OCI-LY7 (cell line): ENCODE data around the gene INHA. TPM values are rescaled to one million over a fixed set of nuclear protein-coding genes. Genes with fewer than 3 reads are reported as not detected.

Experiments
- BruUV-seq: library from RNA; stranded (reverse); fragments of 400-500 nt; replicated peaks from 2 replicates; lab custom pipeline; 2021; lab: Mats Ljungman, UMichigan
- CTCF ChIA-PET: fragments of 300-600 bp; sonication (Branson Sonifier 250); formaldehyde crosslinking; loops from one replicate; lab custom pipeline; 2022; ENCODE audit warnings: antibody characterized with exemption; ENCODE audit not compliant: unreplicated experiment; lab: Charles Lee
- POLR2A ChIA-PET: fragments of 300-600 bp; sonication (Branson Sonifier 250); formaldehyde crosslinking; loops from one replicate; lab custom pipeline; 2022; ENCODE audit warnings: antibody characterized with exemption; lab: Charles Lee
- DNase-seq: peaks from one replicate; pipeline ENCODE4 v3.0.0-alpha.2; 2015; ENCODE audit warnings: low spot score
- H2AFZ ChIP-seq: fragments of 200-600 bp; sonication (generic), shearing (Covaris generic); 2 replicates; pipeline ENCODE4 v1.6.1; 2014; ENCODE audit warnings: mild to moderate bottlenecking, antibody characterized with exemption, low read length, moderate library complexity
- H3K27ac ChIP-seq: fragments of 200-600 bp; sonication (generic); 2 replicates; pipeline ENCODE4 v1.5.1; 2014; ENCODE audit warnings: mixed run types, low read depth, mild to moderate bottlenecking, moderate library complexity, low read length, inconsistent platforms; ENCODE audit not compliant: poor library complexity, severe bottlenecking
- H3K36me3 ChIP-seq: fragments of 200-600 bp; sonication (generic); 2 replicates; pipeline ENCODE4 v1.6.1; 2014; ENCODE audit warnings: mild to moderate bottlenecking, antibody characterized with exemption, low read length, moderate library complexity, mixed read lengths; ENCODE audit not compliant: insufficient read depth
- H3K4me1 ChIP-seq: fragments of 200-600 bp; sonication (generic); 2 replicates; pipeline ENCODE4 v1.5.1; 2014; ENCODE audit warnings: mild to moderate bottlenecking, low read length; ENCODE audit not compliant: insufficient read depth, poor library complexity, severe bottlenecking
- H3K4me2 ChIP-seq: fragments of 200-600 bp; sonication (generic); 2 replicates; pipeline ENCODE4 v1.6.1; 2014; ENCODE audit warnings: mild to moderate bottlenecking, low read length
- H3K4me3 ChIP-seq: fragments of 200-600 bp; sonication (generic); 2 replicates; pipeline ENCODE4 v1.5.1; 2014; ENCODE audit warnings: mild to moderate bottlenecking, low read depth, low read length; ENCODE audit not compliant: poor library complexity, severe bottlenecking
- H3K79me2 ChIP-seq: fragments of 200-600 bp; sonication (generic); 2 replicates; pipeline ENCODE4 v1.6.1; 2016; ENCODE audit warnings: low read depth, mild to moderate bottlenecking, low read length, moderate library complexity, mixed read lengths; ENCODE audit not compliant: insufficient read depth
- H3K9me2 ChIP-seq: fragments of 200-600 bp; sonication (generic); 2 replicates; pipeline ENCODE4 v1.6.1; 2016; ENCODE audit warnings: mild to moderate bottlenecking, low read length, mixed read lengths; ENCODE audit not compliant: insufficient read depth
- H3K9me3 ChIP-seq: fragments of 200-600 bp; sonication (generic); 2 replicates; pipeline ENCODE4 v1.6.1; 2014; ENCODE audit warnings: mild to moderate bottlenecking, mixed run types, low read length, mixed read lengths
- H4K20me1 ChIP-seq: fragments of 200-600 bp; sonication (generic); 2 replicates; pipeline ENCODE4 v1.6.1; 2014; ENCODE audit warnings: mild to moderate bottlenecking, antibody characterized with exemption, low read length, moderate library complexity, mixed read lengths; ENCODE audit not compliant: insufficient read depth
- EZH2phosphoT487 ChIP-seq: fragments of 200-600 bp; sonication (generic); IDR thresholded peaks from 2 replicates; pipeline ENCODE4 v1.6.1; 2018; ENCODE audit warnings: low read depth, borderline replicate concordance, mild to moderate bottlenecking, mixed run types, antibody characterized with exemption, low read length, moderate library complexity, mixed read lengths
- intact Hi-C: fragments of 100-400 bp; cut with micrococcal nuclease; formaldehyde crosslinking; loops from one replicate; pipeline ENCODE4 v1.10.0; 2022; ENCODE audit not compliant: unreplicated experiment
- total RNA-seq, 2 experiments: library from RNA; depleted of rRNA in 1 of 2; stranded (reverse); fragments of >200 nt in 1 of 2; shearing (Covaris generic) in 1 of 2; gene quantifications; 2 replicates each; pipeline ENCODE4 v1.2.3, GENCODE V29; 2014 to 2022
- TF ChIP-seq, protein P1 (sequence below): fragments of 200-600 bp; sonication (generic); conservative IDR thresholded peaks from 2 replicates; pipeline ENCODE4 v1.5.1; 2014; ENCODE audit warnings: mild to moderate bottlenecking, antibody characterized with exemption, low read length, moderate library complexity, mixed read lengths

Gene INHA
- total RNA-seq, 2 experiments from 2014 or later = not detected

DNA sequence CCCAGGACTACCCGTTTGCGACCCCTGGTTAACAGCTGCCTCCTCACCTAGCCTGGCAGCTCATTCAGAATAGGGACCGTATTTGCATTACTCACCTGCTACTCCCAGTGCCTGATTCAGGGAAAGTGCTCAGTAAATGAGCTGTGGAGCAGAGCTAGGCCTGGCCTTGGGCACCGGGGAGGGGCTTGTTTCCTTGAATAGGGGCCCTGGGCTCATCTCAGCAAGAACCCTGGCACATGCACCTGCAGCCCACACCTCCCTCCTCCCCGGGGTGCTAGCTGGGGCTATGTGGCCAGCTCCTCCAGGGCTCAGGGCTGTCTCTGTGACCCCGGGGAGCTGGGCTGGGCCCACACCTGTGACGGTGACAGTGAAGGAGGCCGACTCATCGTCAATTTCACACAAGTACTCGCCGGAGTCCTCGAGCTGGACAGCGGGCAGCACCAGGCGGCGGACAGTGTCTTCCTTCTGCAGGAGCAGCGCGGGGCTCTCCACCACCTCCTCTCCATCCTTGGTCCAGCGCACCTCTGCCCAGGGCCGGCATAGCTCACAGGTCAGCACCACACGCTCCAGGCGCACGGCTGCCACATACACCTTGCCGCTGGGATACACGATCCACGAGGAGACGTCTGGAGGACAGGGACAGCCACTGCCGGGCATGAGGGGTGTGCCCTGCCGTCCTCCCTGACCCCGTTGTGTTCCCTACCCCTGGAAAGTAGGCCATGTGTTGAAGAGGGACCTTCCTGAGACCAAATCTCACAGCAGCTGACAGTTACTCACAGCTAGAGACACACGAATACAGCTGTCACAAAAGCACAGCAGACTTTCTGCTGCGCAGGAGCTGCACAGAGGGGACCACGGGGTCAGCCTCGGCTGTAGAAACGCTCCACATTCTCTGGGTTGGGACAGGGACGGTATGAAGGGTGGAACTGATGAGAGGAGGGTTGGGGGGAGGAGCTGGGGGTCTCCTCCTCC lies 9.8 kb upstream of the INHA start:
- Histone ChIP-seq H2AFZ (no peak overlapping the region), H3K27ac (no peak overlapping the region), H4K20me1 (no peaks in the 10 kb centered on the region), H3K4me2 (no peak overlapping the region), H3K9me2 (no peaks in the 10 kb centered on the region), H3K36me3 (no peaks in the 10 kb centered on the region), H3K4me1 (no peaks in the 10 kb centered on the region), H3K4me3 (no peak overlapping the region), H3K79me2 (no peaks in the 10 kb centered on the region), H3K9me3 (no peaks in the 10 kb centered on the region)
- ChIA-PET CTCF (interaction anchor here (0.6 kb wide), 1 partner anchor 21 kb away, joined by 3 read pairs; no protein-coding TSS in a partner anchor), POLR2A (no interaction called here)
- no peak for DNase-seq
- TF ChIP-seq, protein P1, sequence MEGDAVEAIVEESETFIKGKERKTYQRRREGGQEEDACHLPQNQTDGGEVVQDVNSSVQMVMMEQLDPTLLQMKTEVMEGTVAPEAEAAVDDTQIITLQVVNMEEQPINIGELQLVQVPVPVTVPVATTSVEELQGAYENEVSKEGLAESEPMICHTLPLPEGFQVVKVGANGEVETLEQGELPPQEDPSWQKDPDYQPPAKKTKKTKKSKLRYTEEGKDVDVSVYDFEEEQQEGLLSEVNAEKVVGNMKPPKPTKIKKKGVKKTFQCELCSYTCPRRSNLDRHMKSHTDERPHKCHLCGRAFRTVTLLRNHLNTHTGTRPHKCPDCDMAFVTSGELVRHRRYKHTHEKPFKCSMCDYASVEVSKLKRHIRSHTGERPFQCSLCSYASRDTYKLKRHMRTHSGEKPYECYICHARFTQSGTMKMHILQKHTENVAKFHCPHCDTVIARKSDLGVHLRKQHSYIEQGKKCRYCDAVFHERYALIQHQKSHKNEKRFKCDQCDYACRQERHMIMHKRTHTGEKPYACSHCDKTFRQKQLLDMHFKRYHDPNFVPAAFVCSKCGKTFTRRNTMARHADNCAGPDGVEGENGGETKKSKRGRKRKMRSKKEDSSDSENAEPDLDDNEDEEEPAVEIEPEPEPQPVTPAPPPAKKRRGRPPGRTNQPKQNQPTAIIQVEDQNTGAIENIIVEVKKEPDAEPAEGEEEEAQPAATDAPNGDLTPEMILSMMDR = no peak
- no peak for TF ChIP-seq EZH2phosphoT487
- BruUV-seq = no TSS peak
- intact Hi-C loops = no loop called here

DNA sequence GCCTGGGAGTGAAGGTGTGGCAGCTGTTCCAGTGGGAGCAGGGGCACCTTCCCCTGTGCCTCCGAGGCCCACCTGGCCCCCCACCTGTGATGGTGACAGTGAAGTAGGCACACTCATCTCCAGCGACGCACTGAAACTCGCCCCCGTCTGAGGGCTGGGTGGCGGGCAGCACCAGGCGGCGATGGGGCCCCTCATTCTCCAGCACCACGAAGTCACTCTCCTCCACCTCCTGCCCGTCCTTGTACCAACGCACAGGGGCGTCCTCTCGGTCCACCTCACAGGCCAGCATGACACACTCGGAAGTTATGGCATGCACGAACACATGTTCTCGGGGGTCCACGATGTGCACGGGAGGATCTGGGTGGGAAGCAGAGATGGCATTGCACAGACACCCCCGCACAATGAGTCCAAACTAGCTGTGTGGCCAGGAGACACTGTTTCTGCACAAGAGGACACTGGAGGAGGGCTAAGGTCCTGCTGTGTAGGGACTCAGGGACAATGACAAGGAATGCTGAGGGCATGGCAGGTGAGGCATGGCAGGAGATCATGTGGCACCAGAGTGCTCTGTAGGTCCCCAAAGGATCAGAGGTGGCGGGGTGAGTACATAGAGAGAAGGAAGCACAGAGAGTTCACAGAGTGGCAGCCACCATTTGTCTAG lies 8.7 kb upstream of the INHA start:
- Histone ChIP-seq H3K36me3 (no peaks in the 10 kb centered on the region), H4K20me1 (no peaks in the 10 kb centered on the region), H2AFZ (no peak overlapping the region), H3K9me2 (no peaks in the 10 kb centered on the region), H3K4me1 (no peaks in the 10 kb centered on the region), H3K4me3 (no peak overlapping the region), H3K27ac (no peak overlapping the region), H3K79me2 (no peaks in the 10 kb centered on the region), H3K4me2 (no peak overlapping the region), H3K9me3 (no peaks in the 10 kb centered on the region)
- no peak for TF ChIP-seq EZH2phosphoT487
- TF ChIP-seq, protein P1 = no peak
- intact Hi-C loops = no loop called here
- DNase-seq = no peak
- no TSS peak for BruUV-seq
- POLR2A ChIA-PET = no interaction called here
- CTCF ChIA-PET = interaction anchor here (0.6 kb wide), 1 partner anchor 22 kb away, joined by 3 read pairs; no protein-coding TSS in a partner anchor
